ENCODE measurements around the gene TMEM92.

Gene TMEM92

DNA sequence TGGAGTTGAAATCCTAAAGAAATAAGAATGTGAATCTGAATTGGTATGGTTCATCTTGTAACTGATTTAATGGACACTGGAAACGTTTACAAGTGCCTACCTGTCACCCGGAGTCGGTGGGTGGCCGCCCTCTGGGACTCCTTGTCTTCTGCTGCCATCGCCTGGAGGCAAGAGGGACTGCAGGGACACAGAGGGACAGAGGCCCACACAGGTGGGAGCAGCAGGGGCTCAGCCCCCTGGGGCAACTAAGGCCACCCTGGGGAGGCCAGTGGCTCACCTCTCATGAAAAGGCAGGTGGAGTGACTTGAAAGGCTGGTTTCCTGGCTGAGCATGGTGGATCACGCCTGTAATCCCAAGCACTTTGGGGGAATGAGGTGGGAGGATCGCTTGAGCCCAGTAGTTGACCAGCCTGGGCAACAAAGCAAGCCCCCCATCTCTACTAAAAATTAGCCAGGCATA is 23.2 kb downstream of the TMEM92 start:
- TF ChIP-seq SIN3A (IDR thresholded peaks at IDR 0.05; ENCODE audit: borderline replicate concordance, insufficient read depth, low read length): no peak
- peak; percentile 44 for TF ChIP-seq FOXP2 (optimal IDR thresholded peaks at IDR 0.05; ENCODE audit: borderline replicate concordance, extremely low read depth, extremely low read length, insufficient read depth)

GRCh38 chr17:50298018-50298417 is 23.8 kb downstream of the TMEM92 start:
- TF ChIP-seq, protein P1, sequence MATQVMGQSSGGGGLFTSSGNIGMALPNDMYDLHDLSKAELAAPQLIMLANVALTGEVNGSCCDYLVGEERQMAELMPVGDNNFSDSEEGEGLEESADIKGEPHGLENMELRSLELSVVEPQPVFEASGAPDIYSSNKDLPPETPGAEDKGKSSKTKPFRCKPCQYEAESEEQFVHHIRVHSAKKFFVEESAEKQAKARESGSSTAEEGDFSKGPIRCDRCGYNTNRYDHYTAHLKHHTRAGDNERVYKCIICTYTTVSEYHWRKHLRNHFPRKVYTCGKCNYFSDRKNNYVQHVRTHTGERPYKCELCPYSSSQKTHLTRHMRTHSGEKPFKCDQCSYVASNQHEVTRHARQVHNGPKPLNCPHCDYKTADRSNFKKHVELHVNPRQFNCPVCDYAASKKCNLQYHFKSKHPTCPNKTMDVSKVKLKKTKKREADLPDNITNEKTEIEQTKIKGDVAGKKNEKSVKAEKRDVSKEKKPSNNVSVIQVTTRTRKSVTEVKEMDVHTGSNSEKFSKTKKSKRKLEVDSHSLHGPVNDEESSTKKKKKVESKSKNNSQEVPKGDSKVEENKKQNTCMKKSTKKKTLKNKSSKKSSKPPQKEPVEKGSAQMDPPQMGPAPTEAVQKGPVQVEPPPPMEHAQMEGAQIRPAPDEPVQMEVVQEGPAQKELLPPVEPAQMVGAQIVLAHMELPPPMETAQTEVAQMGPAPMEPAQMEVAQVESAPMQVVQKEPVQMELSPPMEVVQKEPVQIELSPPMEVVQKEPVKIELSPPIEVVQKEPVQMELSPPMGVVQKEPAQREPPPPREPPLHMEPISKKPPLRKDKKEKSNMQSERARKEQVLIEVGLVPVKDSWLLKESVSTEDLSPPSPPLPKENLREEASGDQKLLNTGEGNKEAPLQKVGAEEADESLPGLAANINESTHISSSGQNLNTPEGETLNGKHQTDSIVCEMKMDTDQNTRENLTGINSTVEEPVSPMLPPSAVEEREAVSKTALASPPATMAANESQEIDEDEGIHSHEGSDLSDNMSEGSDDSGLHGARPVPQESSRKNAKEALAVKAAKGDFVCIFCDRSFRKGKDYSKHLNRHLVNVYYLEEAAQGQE (IDR thresholded peaks at IDR 0.05; ENCODE audit: insufficient read depth in 1 of 2, low read depth in 2 of 2, low read length in 2 of 2): no peak
- TF ChIP-seq TAF1 (IDR thresholded peaks at IDR 0.05; ENCODE audit: borderline replicate concordance, insufficient read depth, low read length): no peak
- no peak for TF ChIP-seq FOXP2 (optimal IDR thresholded peaks at IDR 0.05; ENCODE audit: borderline replicate concordance, extremely low read depth, extremely low read length, insufficient read depth)
- no peak for TF ChIP-seq POLR2AphosphoS5 (IDR thresholded peaks at IDR 0.05; ENCODE audit: low read depth, low read length)
- no peak for TF ChIP-seq SIN3A (IDR thresholded peaks at IDR 0.05; ENCODE audit: borderline replicate concordance, insufficient read depth, low read length)

GRCh38 chr17:50299776-50300175 is 25.5 kb downstream of the TMEM92 start:
- TF ChIP-seq SIN3A (IDR thresholded peaks at IDR 0.05; ENCODE audit: borderline replicate concordance, insufficient read depth, low read length): no peak
- TF ChIP-seq, protein P1 (IDR thresholded peaks at IDR 0.05; ENCODE audit: insufficient read depth in 1 of 2, low read depth in 2 of 2, low read length in 2 of 2): no peak
- no peak for TF ChIP-seq TAF1 (IDR thresholded peaks at IDR 0.05; ENCODE audit: borderline replicate concordance, insufficient read depth, low read length)
- TF ChIP-seq FOXP2 (optimal IDR thresholded peaks at IDR 0.05; ENCODE audit: borderline replicate concordance, extremely low read depth, extremely low read length, insufficient read depth): no peak
- no peak for TF ChIP-seq POLR2AphosphoS5 (IDR thresholded peaks at IDR 0.05; ENCODE audit: low read depth, low read length)

DNA sequence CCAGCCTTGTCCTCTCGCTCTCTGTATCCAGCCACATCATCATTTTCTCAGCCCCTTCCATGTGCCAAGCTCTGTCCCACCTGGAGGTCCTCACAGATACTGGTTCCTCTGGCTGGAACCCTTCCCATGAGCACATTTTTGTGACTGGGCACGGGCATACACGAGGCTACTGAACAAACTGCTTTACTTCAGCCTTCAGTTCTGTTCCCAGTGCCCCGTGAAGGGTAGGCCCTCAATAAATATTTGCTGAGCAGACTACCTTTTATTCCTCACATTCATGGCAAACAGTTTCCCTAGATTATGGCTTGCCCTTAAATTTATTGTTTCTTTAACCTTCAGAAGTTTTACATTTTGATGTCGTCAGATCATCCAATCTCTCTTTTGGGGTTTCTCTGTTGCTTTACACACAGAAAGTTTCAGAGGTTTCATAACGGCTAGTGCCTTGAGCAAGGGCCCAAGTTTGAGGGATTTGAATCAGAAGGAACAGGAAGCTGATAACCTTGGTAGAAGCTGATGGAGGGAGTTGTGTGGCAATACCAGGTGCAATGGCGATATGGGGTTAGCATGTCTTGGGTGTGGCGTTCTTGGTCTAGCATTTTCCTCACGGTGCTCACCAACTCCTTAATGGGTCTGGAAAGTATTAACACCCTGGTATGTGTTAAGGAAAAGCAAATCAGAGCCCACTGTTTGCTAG is 27.8 kb downstream of the TMEM92 start:
- TF ChIP-seq SIN3A (IDR thresholded peaks at IDR 0.05; ENCODE audit: borderline replicate concordance, insufficient read depth, low read length) (no peak), POLR2AphosphoS5 (IDR thresholded peaks at IDR 0.05; ENCODE audit: low read depth, low read length) (no peak), FOXP2 (optimal IDR thresholded peaks at IDR 0.05; ENCODE audit: borderline replicate concordance, extremely low read depth, extremely low read length, insufficient read depth) (no peak), TAF1 (IDR thresholded peaks at IDR 0.05; ENCODE audit: borderline replicate concordance, insufficient read depth, low read length) (no peak)
- TF ChIP-seq, protein P1 (IDR thresholded peaks at IDR 0.05; ENCODE audit: insufficient read depth in 1 of 2, low read depth in 2 of 2, low read length in 2 of 2): no peak

DNA sequence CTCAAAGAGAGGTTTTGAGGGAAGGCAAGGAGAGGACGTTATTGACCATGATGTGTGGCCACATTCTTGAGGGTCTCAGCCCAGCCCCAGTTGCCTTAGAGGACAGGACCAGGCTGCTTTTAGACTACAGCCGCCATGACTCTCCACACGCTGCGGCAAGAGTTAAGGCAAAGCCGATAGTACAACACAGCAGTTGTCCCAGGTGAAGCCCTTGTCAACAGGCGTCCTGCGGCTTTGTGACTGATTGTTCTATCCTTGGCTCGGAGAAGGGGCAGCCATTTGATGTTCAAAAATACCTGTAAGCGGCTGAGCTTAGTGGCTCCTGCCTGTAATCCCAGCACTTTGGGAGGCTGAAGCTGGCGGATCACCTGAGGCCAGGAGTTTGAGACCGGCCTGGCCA is 28.8 kb downstream of the TMEM92 start:
- TF ChIP-seq, protein P1 (IDR thresholded peaks at IDR 0.05; ENCODE audit: insufficient read depth in 1 of 2, low read depth in 2 of 2, low read length in 2 of 2): no peak
- TF ChIP-seq FOXP2 (optimal IDR thresholded peaks at IDR 0.05; ENCODE audit: borderline replicate concordance, extremely low read depth, extremely low read length, insufficient read depth) (no peak), SIN3A (IDR thresholded peaks at IDR 0.05; ENCODE audit: borderline replicate concordance, insufficient read depth, low read length) (no peak), TAF1 (IDR thresholded peaks at IDR 0.05; ENCODE audit: borderline replicate concordance, insufficient read depth, low read length) (no peak), POLR2AphosphoS5 (IDR thresholded peaks at IDR 0.05; ENCODE audit: low read depth, low read length) (no peak)
